Hematopoietic multipotent progenitor cell treated with erythropoietin and hydrocortisone succinate and interleukin-3 and kit ligand, for 4 days (in vitro differentiated cells): ENCODE data around the gene FBXW4.

ENCODE experiments used
- DNase-seq: peaks from one replicate; pipeline ENCODE4 v3.0.0-alpha.2; 2015

Gene FBXW4

DNA sequence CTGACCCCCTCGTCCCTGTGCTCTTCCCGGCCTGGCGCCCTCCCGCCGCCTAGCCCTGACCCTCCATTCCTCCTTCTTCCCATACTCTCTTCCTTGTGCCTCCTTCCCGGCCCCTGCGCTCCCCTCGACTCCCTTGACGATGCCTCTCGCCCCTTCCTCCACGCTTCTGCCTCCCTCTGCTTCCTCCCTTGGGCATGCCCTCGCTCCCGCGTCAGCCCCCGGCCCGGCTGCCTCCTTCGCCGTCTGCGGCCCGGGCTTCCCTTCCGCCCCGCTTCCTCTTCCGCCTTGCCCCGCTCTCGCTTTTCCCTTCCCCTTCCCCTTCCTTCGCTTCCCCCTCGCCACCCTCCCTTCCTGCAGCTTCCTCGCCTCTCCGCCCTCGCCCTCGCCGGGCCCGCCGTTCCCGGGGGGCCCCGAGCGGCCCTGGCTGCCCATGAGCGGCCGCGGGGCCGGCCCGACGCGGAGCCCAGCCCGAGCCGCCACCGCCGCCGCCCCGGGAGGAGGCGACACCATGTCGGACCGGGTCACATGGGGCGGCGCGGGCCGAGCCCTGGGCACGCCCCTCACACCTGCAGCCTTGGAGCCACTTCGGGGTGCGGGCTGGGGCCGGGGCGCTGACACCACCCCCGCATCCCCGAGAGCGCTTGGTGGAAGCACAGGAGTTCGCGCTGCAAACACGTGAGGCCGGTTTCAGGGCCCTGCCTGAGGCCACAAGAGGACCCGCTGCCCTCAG is at the start of gene FBXW4:
Gene FBXW4 (minus strand): TSS at position 497 of the 730 bp plus-strand sequence. CDS start 65 bp downstream, at position 432.
- DNase-seq, result peak; percentile 76

DNA sequence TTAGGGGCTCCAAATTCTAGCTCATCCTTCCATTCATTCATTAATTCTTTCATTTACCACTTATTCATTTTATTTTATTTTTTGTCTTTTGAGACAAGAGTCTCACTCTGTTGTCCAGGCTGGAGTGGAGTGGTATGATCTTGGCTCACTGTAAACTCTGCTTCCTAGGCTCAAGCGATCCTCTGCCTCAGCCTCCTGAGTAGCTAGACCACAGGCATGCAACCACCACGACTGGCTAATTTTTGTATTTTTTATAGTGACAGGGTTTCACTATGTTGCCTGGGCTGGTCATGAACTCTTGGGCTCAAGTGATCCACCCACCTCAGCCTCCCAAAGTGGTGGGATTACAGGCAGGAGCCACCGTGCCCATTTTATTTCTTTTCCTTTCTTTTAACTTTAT is 49.3 kb upstream of the FBXW4 start:
- DNase-seq, result no peak

GRCh38 chr10:101741938-101742337 is 47.0 kb upstream of the FBXW4 start:
- DNase-seq, result no peak

GRCh38 chr10:101736666-101737065 is 41.7 kb upstream of the FBXW4 start:
- DNase-seq, result no peak

DNA sequence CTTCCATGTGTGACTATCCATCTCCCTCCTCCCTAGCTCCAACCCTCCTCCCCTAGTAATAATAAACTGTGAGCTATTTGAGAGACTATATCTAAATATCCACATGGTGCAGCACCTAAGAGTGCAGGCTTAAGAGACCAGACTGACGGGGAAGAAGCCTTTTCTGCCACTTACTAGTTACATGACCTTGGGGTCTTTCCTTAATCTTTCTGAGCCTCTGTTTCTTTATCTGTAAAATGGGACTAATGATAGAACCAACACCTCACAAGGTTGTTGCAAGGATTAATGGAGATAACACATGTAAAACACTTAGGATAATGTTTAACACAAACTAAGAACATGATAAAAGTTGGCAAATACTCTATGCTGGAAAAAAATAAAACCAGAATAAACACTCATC is 37.1 kb upstream of the FBXW4 start:
- DNase-seq, result no peak

GRCh38 chr10:101726115-101726387 is 31.1 kb upstream of the FBXW4 start:
- DNase-seq, result no peak

- DNase-seq, result no peak
Measured at GRCh38 chr10:101725296-101726114, 30.5 kb upstream of the FBXW4 start.

GRCh38 chr10:101724446-101724845 is 29.5 kb upstream of the FBXW4 start:
- DNase-seq, result no peak

- no peak for DNase-seq
Measured at GRCh38 chr10:101723176-101723575, 28.2 kb upstream of the FBXW4 start.

GRCh38 chr10:101721806-101722205 is 26.8 kb upstream of the FBXW4 start:
- DNase-seq, result no peak

- DNase-seq, result no peak
Measured at GRCh38 chr10:101720606-101721230, 25.7 kb upstream of the FBXW4 start.

- no peak for DNase-seq
Measured at GRCh38 chr10:101718690-101719275, 23.8 kb upstream of the FBXW4 start.

DNA sequence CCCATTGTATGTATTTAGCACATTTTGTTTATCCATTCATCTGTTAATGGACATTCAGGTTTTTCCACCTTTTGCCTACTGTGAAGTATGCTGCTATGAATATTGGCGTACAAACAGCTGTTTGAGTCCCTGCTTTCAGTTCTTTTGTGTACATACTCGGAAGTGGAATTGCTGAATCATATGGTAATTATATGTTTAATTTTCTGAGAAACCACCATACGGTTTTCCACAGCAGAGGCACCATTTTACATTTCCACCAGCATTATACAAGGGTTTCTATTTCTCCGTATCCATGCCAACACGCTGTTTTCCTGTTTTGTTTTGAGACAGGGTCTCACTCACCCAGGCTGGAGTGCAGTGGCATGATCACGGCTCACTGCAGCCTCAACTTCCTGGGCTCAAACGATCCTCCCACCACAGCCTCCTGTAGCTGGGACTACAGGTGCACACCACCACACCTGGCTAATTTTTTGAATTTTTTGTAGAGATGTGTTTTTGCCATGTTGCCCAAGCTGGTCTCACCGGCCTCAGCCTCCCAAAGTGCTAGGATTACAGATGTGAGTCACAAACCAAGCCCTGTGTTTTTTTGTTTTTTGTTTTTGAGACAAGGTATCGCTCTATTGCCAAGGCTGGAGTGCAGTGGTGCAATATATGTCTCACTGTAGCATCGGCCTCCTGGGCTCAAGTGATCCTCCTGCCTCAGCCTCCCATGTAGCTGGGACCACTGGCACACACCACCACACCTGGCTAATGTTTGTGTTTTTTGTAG is 22.1 kb upstream of the FBXW4 start:
- DNase-seq, result no peak

DNA sequence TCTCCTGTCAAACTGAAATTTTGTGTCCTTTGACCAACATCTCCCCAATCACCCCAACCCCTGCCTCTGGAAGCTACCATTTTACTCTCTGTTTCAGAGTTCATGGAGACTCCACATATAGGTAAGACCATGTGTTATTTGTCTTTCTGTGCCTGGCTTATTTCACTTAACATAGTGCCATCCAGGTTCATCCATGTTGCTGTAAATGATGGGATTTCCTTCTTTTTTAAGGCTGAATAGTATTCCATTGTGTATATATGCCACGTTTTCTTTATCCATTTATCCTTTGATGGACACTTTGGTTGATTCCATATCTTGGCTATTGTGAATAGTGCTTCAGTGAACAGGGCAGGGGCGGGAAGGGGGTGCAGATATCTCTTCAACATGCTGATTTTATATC is 18.0 kb upstream of the FBXW4 start:
- DNase-seq, result no peak

DNA sequence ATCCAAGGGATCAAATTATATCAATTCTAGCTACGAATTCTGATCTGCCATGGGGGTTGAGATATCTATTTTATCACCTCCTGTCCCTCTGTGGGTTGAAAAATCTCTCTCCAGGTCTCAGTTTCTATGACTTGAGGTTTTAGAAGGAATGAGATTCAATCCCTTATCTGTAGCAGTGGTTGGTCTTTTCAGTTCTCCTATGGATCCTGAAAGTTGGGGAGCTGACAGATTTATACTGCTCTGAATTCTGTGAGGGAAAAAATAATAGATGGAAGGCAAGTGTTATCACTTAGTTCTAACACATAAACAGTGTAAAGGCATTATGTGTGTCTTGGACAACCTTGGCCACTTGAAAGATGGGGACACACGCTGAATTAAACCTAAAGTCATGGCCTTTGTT is 15.8 kb upstream of the FBXW4 start:
- DNase-seq, result no peak

DNA sequence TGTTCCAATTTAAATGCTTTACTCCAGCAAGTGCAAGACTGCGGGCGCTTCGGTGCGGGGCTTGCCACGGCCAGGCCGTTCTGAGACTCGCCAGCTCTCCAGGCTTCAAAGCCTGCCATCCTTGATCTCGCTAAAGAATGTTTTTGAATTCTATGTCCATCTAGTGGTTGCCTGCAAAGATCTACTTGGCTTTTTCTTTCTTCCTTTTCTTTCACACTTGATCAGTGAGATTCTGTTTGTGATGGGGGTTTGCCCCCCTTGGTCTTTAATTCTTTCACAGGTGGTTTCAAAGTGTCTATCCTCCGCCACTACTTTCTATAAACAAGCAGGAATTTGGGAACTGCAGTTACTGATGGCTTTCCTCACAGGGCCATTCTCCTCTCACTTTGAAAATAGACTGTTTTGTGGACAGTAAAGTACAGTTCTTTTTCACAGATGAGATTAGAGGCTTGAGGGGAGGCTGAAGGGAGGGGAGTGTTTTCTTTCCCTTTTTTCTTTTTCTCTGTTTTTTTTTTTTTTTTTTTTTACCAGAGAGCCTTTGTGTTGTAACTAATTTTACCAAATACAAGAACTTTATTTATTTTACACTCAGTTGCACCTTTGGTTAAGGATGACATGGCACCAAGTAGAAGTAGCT is 15.2 kb upstream of the FBXW4 start:
- peak; percentile 56 for DNase-seq

- DNase-seq, result no peak
Measured at GRCh38 chr10:101709359-101710058, 14.5 kb upstream of the FBXW4 start.

DNA sequence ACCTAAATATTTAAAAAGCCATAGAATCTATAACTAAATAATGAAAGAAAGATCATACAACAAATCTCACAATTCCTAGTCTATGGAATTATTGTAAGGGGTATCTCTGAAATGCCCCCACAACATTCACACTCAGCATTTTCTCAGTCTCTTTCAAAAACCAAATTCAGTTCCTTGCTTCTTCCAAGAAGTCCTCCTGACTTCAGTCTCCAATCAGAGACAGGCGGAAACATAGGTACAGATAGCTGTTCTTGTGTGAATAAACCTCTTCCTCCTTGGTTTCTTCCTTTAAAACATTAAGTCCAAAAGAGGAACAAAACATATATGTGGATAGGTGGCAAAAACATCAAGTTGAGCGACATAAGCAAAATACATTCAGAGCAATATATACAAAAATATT is 13.9 kb upstream of the FBXW4 start:
- peak; percentile 32 for DNase-seq

GRCh38 chr10:101708073-101708472 is 13.1 kb upstream of the FBXW4 start:
- no peak for DNase-seq

- DNase-seq, result no peak
Measured at GRCh38 chr10:101704331-101704730, 9.4 kb upstream of the FBXW4 start.

DNA sequence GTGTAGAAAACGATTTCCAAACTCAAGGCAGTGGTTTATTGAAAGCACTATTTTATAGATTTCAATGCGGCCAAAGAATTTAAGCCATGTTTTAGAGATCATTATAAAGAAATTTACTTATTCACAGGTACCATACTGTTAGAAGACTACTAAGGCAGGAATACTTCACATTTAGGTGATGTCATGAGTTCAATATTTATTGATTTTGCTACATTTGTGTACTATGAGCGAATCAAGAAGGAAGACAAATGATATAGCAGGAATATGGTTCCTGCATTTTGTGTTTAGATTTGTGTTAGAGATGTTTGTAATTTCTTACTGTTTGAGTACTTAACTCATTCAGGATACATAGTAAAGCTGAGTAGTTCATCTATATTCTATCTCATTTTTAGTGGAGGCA is 1.7 kb upstream of the FBXW4 start:
- DNase-seq, result no peak

- DNase-seq, result peak; percentile 44
Measured at GRCh38 chr10:101695404-101695890, 477 bp upstream of the FBXW4 start.
